GM19023 (cell line): ENCODE data around the gene RPS6KA5.
"Not testable (repeated sequence)": the region's sequence is repeated elsewhere in the genome, so short reads cannot be mapped to it uniquely, and the experiment has no call there.

Experiments used
- ATAC-seq: cut with Tn5 transposase; IDR thresholded peaks from one replicate; pipeline ENCODE4 v1.9.1; 2021; ENCODE audit warnings: mild to moderate bottlenecking, moderate library complexity; ENCODE audit not compliant: unreplicated experiment

The RPS6KA5 gene

DNA sequence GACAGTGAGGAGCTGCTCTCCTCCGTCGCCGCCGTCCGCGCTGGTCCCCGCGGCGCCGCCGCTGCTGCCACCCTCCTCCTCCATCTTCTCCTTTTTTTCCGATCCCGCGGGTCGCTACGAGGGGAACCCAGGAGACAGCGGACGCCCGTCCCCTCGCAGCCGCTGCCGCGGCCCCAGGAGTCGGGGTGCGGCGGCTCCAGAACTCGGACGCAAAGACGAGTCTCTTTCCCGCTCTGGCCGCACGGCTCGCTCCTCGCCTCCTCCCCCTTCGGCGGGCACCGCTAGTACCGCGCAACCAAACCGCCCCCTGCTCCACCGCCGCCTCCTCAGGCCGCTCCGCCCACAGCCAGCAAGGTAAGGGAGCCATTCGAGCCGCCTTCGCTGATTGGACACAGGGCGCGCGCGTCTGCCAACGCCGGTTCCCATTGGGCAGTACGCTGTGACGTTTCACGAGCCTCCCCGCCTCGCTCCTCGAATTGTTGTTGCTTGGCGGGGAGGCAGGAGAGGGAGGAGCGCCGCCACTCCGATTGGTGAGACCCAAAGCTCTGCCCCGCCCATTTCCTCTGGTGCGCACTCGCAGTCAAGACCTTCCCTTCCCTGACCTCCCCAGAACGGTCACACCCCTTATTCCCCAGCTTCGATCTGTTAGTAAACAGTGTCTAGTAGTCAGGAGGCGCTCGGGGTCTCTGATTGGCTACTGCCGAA, at the start of gene RPS6KA5:
Gene RPS6KA5 (minus strand): TSS at position 291 of the 705 bp plus-strand sequence. CDS start 207 bp downstream, at position 84.
- ATAC-seq: peak; percentile 89

GRCh38 chr14:91108941-91109611, 48.6 kb upstream of the RPS6KA5 start:
- ATAC-seq: no peak

DNA sequence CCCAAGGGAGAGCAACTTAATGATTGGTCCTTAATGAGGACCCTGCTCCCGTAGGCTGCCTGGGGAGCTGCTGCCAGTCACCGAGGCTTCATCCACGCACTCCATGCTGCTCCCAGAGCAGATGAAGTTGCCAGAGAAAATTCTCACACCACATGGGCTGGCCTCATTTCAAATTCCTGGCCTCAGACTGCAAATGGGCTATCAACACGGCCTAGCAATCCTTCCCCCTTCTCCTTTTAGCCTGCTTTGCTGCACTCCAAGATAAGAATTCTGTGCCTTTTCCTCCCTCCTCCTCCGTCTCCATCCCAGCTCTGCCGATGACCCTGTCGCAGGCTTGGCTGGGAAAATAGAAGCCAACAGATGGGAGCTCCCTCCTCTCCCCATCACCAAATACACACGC, 42.7 kb upstream of the RPS6KA5 start:
- no peak for ATAC-seq

- no peak for ATAC-seq
Observed at GRCh38 chr14:91100102-91100501, 39.7 kb upstream of the RPS6KA5 start.

- no peak for ATAC-seq
Observed at GRCh38 chr14:91098591-91098990, 38.1 kb upstream of the RPS6KA5 start.

- not testable (repeated sequence) for ATAC-seq
Observed at GRCh38 chr14:91097657-91098056, 37.2 kb upstream of the RPS6KA5 start.

DNA sequence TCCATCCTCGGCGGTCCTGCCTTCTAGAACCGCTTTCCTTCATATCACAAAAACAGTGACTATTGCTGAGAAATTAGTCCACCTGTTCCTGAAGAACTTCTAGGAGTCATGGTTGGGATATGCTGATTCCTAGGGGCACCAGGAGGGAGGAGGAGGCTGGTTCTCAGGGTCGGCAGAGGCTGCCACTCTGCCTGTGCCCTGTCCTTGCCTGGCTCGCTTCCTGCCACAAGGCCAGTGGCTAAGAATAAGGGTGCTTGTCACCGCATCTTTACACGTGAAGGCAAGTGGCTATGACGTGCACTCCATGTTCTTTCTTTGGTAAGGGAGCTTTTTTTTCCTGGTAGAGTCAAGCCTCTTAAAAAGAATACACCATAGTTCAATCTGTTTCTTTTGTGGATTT, 34.7 kb upstream of the RPS6KA5 start:
- no peak for ATAC-seq

GRCh38 chr14:91094772-91095171, 34.3 kb upstream of the RPS6KA5 start:
- ATAC-seq: no peak

DNA sequence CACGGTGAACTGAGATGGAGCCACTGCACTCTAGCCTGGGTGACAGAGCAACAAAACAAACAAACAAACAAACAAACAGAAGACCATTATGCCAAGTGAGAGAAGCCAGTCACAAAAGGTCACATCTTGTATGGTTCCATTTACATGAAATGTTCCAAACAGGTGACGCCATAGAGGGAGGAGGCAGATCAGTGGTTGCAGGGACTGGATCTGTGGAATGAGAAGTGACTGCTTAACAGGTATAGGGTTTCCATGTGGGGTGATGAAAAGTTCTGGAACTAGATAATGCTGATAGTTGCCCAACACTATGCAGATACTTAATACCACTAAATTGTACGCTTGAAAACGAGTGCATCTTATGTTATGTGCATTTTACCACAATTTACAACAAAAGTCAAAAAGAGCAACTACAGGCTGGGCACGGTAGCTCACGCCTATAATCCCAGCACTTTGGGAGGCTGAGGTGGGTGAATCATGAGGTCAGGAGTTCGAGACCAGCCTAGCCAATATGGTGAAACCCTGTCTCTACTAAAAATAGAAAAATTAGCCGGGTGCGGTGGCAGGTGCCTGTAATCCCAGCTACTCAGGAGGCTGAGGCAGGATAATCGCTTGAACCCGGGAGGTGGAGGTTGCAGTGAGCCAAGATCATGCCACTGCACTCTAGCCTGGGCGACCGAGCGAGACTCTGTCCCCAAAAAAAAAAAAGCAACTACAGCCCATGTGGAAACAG, 33.5 kb upstream of the RPS6KA5 start:
- ATAC-seq: not testable (repeated sequence)

GRCh38 chr14:91092073-91092472, 31.6 kb upstream of the RPS6KA5 start:
- no peak for ATAC-seq

DNA sequence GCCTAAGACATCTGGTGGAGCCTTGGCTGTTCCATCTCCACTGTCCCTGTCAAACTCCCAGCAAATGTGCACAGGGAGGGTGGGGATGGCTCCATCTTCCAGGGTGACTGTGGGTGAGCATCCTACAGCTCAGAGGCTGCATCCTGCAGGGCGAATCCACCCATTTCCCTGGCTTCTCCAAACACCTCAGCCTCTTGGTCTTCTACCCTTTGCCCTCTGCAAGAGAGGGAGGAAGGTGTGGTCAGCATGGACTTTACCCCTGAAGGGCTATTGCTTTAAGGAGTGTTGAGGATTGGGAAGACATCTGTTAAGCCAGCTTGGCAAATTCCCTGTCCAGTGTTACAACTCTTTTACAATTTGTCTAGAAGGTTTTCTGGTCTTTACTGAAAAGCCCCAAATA, 30.3 kb upstream of the RPS6KA5 start:
- no peak for ATAC-seq

DNA sequence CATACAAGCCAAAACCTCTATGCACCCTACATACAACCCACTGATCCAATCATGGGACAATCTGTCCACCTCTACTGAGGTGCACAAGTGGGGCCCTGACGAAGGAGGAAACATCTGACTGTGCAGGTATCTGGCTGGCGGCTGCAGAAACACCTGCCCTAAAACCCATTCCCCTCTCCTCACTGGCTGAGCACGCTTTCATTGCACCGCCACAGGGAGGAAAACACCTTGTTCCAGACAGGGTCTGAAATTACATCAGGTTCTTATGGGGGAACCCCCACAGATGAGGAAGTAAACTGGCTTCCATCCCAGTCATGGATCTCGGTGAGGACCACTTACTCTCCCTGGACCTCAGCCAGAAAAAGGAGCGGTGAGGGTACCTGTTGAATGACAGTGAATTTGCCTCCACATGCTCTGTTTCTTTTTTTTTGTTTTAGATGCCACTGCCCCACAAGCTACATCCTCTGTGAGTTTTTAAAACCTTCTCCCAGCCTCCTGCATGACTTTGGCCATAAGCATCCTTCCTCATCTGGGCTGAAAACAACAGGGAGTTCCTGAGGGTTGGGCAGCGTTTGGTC, 29.6 kb upstream of the RPS6KA5 start:
- no peak for ATAC-seq

DNA sequence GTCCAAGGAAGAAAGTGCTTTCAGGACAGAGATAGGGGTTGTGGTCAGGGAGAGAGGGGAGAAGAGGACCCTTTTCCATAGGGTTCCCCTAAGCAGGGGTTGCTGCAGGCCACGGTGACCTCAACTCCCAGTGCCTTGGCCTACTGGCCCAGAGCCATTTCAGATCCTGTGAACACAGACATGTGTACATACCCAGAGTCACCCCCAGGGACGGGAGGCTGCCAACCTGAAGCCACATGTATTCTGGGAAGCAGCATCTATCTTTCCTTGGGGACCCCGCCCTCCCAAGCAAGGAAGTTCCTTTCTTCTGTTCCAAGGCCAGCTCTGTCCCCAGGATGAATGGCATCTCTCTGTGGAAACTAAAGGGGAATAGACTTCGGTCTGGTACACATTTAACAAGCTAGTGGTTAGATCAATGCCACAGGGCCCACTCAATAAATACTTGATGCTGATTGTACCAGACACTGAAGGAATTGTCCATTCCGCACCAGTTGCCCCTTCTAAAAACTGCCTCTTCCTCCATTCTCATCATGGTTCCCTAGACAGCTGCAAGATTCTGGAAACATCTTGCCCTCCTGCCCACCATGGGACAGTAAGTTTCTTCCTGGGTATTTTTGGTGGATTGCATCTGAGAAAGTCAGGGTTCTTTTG, 28.3 kb upstream of the RPS6KA5 start:
- ATAC-seq: no peak

- ATAC-seq: not testable (repeated sequence)
Observed at GRCh38 chr14:91087470-91087869, 27.0 kb upstream of the RPS6KA5 start.

DNA sequence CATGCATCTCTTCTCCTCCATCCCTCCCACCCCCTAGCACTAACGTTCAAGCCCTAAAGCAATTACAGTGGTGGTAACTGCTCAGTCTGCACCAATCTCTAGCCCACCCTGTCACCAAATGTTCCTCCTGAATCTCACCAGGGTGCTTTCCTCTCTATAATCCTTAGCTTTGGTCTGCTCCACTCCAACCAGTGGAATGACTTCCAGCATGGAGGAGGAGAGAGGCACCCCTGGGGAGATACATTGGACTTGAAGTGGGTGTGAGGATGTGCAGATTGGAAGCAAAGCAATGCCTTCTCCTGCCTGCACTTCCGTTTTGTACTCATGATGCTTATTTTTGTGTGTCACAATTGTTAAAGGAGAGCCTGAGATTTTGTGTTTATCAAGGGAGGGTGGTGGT, 24.1 kb upstream of the RPS6KA5 start:
- no peak for ATAC-seq

DNA sequence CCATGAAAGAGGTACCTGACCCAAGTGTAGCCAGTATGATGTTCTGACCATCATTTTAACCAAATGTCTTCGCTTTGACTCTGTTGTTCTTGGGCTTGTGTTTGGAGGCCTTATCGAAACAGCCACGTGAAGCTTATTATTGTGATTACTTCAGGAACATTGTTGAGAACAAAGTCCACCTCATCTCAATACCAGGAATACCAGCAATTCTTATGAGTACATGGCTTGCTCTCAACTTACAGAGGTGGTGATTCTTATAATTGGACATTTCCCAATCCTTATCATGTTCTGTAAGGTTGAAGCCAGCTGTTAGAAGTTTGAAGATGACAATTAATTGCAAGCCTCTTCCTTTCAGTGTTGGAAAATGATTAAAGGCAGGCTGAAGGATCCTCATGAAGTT, 21.8 kb upstream of the RPS6KA5 start:
- no peak for ATAC-seq

DNA sequence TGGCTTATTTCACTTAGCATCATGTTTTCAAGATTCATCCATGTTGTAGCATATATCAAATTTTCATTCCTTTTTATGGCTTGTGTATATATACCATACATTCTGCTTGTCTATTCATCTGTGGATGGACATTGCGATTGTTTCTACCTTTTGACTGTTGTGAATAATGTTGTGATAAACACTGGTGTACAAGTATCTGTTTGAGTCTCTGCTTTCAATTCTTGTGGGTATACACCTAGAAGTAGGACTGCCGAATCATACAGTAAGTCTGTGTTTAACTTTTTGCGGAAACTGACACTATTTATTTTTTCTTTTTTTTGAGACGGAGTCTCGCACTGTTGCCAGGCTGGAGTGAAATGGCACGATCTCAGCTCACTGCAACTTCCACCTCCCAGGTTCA, 19.6 kb upstream of the RPS6KA5 start:
- ATAC-seq: no peak

DNA sequence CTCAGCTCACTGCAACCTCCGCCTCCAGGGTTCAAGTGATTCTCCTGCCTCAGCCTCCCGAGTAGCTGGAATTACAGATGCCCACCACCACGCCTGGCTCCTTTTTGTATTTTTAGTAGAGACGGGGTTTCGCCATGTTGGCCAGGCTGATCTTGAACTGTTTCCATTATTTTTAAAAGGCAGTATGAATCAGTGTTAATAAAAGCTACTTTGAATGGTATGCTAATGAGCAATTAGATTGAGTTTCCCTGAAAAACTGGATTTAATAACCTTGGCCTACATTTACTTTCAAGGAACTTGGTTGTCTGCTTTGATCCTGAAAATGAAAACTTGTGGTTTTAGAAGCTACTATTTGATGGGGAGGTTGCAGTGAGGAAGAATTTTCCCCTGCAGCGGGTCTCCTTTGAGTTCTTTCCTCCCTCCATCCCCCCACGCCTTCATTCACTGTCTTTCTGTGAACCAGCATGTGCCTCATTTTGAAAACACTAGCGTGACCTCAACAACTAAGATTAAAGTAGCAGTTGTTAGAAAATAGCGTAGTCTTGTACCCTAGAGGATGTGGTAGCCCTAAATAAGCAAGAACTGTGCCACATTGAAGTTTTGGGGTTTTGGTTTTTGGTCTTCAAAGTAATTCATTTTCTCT, 17.8 kb upstream of the RPS6KA5 start:
- ATAC-seq: no peak

GRCh38 chr14:91075553-91075952, 15.1 kb upstream of the RPS6KA5 start:
- no peak for ATAC-seq

GRCh38 chr14:91070572-91070971, 10.1 kb upstream of the RPS6KA5 start:
- ATAC-seq: no peak

- ATAC-seq: no peak
Observed at GRCh38 chr14:91068642-91069041, 8.2 kb upstream of the RPS6KA5 start.
